HG03159 (cell line): ENCODE measurements around the gene NAT9.

Experiments
- ATAC-seq: cut with Tn5 transposase; IDR thresholded peaks from one replicate; pipeline ENCODE4 v1.9.1; 2021; ENCODE audit warnings: mild to moderate bottlenecking, moderate library complexity; ENCODE audit not compliant: unreplicated experiment

Gene NAT9

DNA sequence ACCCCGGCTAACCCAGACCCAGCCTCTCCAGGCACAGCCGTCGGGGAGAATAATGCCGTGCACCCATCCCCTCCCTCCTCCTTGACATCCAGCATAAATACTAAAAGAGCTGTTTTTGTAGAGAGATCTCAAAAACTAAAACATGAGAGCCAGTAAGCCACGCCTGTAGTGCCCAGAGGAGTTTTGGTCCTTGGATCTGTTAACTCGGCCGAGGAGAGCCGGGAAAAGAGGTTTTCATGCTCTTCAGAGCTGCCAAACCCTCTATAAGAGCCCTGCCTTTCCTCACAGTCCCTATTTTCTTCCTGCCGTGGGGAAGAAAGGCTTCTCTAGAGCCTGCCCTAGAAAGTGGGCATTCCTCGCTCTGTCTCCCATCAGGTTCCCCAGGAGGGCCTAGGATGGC, 30.2 kb upstream of the NAT9 start:
- no peak for ATAC-seq

DNA sequence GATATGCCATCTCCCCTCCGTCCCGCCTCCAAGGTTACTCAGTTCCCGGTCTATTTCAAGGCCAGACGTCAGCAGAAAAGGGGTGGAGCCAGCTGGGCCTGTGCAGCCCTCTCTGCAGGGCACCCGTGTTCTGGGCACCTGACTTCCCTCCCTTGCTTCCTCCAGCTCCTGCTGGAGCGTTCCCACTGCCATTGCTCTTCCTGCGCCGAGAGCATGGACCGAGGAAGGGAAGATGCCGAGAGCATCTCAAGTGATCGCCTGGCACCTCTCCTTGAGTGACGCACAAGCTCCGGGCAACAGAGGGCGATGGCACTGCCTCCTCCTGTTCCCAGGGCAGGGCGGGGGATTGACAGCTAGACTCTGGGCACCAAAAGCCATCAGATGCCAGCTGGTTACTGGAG, 29.4 kb upstream of the NAT9 start:
- ATAC-seq, result no peak

DNA sequence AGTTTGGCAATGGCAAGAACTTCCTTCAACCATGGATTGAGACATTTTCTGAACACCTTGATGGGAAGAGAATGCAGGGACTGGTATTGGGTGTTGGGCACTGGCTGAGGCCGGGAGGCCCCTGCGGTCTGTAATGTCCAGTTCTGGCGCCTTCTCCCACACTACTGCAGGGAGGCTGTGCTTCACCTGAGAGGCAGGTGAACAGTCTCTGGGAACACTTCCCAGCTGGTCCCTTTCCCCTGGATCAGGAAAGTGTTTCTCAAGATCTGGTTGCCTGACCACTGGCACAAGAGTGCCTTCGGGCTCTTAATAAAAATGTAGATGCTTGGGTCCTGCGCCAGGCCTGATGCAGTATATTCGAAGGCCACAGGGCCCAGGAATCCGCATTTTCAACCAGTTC, 28.5 kb upstream of the NAT9 start:
- no peak for ATAC-seq

DNA sequence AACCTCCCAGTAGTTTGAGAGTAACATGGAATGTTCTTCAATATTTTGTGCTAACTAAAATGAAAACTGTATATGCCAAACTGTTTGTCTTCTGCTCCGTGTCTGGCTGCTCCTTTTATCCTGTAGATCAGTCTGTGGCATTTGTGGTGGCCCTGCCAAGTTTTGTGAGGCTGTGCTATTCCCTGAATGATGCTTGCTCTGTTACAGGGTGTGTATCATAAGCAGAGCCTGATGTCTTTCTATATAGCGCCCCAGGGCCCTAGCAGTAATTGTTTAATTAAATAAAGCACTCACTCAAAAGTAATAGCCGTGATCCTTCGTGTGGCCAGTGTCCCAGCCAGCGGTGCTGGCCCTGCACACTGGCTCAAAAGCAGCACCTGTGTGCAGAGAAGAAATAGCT, 27.8 kb upstream of the NAT9 start:
- ATAC-seq, result no peak

- ATAC-seq, result no peak
Measured at GRCh38 chr17:74803388-74803930, 27.3 kb upstream of the NAT9 start.

GRCh38 chr17:74801896-74802295, 25.8 kb upstream of the NAT9 start:
- no peak for ATAC-seq

DNA sequence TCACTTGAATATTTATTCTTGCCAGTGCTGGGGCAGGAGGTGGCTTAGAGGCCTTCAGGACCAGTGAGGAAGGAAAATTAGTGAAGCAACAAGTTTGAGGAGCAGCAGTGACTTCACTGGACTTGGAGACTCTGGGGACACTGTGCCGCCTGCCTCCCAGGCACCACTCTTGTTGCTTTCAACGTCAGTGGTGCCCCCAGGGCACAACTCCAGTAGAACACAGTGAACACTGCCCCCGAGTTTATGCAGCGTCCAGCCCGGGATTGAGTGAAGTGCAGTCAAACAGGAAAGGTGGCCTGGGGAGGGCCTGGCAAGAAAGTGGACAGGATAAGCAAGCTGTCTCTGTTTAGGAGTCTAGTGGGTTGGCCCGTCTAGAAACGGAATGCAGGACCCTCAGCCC, 24.4 kb upstream of the NAT9 start:
- ATAC-seq, result no peak

DNA sequence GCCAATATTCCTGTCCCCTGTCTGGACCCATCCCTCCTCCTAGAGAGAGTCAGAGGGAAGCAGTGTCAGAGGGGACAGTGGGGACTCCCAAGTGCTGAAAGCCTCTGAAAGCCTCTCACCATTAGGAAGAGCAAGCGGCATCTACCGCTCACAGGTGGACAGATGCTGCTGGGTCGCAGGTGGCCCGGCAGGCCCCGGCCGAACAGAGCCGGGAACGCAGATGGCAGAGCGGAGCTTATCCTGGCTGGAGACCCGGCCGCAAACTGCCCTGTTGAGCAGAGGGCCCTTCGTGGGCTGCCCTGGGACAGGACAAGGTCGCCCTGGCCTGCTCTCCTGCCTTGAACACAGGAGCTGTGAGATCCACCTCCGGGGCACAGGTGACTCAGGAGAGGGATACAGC, 23.0 kb upstream of the NAT9 start:
- no peak for ATAC-seq

- ATAC-seq, result no peak
Measured at GRCh38 chr17:74798239-74798707, 22.1 kb upstream of the NAT9 start.

- no peak for ATAC-seq
Measured at GRCh38 chr17:74797824-74798223, 21.7 kb upstream of the NAT9 start.

DNA sequence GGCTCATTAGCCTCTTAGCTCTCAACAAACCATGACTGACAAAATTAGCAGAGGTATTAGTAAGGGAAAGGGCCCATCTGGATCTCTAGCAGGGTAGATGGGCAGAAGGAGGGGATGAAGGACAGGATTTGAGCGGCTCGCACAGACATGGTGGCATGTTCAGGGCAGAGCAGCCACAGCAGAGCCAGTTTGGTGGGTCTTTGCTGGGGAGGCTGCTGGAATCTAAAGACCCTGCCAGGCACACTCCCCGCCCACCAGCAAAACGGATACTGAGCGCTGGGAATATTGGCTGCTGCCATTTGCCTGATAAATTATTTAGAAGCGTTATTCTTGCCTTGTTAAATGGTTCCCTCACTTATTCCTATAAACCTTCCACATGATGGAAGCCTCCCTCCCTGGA, 20.7 kb upstream of the NAT9 start:
- ATAC-seq, result no peak

DNA sequence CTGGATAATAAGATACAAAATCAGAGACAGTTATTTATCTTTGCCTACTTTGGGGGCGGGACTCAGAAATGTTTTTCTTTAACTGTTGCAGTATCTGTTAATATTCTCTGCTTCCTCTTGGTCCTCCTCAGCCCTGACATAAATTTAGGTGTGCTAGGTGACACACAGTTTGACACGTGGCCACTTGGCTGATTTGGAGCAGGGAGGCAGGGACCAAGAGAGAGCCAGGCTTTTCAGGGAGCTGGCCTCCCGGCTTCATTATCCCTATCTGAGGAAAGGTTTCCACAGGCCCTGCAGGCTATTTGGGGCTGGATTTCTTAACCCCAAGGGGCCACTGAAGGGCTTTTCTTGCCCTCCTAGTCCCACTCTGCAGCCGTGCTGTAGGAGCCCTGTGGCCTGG, 20.1 kb upstream of the NAT9 start:
- no peak for ATAC-seq

GRCh38 chr17:74795327-74796020, 19.3 kb upstream of the NAT9 start:
- no peak for ATAC-seq

- no peak for ATAC-seq
Measured at GRCh38 chr17:74792586-74793105, 16.5 kb upstream of the NAT9 start.

- ATAC-seq, result no peak
Measured at GRCh38 chr17:74790161-74791058, 14.3 kb upstream of the NAT9 start.

GRCh38 chr17:74786431-74787055, 10.4 kb upstream of the NAT9 start:
- no peak for ATAC-seq

- ATAC-seq, result no peak
Measured at GRCh38 chr17:74785981-74786360, 9.8 kb upstream of the NAT9 start.

GRCh38 chr17:74785096-74785980, 9.2 kb upstream of the NAT9 start:
- no peak for ATAC-seq

- no peak for ATAC-seq
Measured at GRCh38 chr17:74784125-74784810, 8.1 kb upstream of the NAT9 start.

DNA sequence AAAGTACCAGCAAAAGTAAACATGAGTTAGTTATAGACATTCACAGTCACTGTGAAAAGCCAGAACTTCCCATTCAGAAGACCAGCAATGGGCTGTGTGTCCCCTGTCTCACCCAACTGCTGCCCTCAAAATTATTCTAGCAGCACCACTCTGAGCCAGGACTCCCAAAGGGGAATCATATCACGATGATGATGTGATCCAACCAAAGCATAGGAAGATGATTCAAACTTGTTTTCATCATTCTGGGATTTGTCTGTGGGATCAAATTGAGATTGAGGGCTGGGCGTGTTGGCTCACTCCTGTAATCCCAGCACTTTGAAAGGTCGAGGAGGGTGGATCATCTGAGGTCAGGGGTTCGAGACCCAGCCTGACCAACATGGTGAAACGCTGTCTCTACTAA, 6.4 kb upstream of the NAT9 start:
- ATAC-seq, result no peak
